HG03025 (cell line): Measurements from ENCODE around the gene TMEM145.

Experiments
- ATAC-seq: cut with Tn5 transposase; IDR thresholded peaks from one replicate; pipeline ENCODE4 v1.9.1; 2021; ENCODE audit warnings: mild to moderate bottlenecking, moderate library complexity; ENCODE audit not compliant: unreplicated experiment, low FRiP score

TMEM145 gene

GRCh38 chr19:42288881-42289555 is 24.1 kb upstream of the TMEM145 start:
- ATAC-seq = no peak

DNA sequence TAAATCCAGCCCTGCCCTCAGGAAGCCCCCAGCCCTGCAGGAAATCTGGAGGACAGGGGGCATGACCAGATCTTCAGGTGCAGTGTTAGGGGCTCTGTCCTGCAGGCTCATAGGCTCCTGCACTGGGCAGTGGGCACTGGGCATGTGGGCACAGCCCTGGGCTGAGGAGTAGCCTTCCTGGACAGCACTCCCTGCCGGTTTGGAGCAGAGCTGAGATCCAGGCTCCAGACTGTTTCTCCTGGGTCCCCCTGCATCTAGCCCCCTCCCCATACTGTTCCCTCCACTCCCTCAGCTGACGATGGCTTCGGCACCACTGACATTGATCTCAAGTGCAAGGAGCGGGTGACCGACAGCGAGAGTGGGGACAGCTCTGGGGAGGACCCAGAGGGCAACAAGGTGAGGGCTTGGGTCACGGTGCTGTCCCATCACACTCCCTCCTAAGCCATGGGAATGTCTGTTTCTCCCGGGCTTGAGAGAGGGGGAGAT is 23.5 kb upstream of the TMEM145 start:
- ATAC-seq = no peak

DNA sequence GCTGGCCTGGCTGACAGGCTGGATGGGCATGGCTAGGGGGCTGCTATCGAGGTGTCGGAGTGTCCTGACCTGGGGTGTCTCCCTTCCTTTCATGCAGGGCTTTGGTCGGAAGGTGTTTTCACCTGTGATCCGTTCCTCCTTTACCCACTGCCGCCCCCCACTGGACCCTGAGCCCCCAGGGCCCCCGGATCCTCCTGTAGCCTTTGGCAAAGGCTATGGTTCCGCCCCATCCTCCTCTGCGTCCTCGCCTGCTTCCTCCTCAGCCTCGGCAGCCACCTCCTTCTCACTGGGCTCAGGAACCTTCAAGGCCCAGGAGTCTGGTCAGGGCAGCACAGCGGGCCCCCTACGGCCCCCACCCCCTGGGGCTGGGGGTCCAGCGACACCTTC is 23.0 kb upstream of the TMEM145 start:
- ATAC-seq = no peak

DNA sequence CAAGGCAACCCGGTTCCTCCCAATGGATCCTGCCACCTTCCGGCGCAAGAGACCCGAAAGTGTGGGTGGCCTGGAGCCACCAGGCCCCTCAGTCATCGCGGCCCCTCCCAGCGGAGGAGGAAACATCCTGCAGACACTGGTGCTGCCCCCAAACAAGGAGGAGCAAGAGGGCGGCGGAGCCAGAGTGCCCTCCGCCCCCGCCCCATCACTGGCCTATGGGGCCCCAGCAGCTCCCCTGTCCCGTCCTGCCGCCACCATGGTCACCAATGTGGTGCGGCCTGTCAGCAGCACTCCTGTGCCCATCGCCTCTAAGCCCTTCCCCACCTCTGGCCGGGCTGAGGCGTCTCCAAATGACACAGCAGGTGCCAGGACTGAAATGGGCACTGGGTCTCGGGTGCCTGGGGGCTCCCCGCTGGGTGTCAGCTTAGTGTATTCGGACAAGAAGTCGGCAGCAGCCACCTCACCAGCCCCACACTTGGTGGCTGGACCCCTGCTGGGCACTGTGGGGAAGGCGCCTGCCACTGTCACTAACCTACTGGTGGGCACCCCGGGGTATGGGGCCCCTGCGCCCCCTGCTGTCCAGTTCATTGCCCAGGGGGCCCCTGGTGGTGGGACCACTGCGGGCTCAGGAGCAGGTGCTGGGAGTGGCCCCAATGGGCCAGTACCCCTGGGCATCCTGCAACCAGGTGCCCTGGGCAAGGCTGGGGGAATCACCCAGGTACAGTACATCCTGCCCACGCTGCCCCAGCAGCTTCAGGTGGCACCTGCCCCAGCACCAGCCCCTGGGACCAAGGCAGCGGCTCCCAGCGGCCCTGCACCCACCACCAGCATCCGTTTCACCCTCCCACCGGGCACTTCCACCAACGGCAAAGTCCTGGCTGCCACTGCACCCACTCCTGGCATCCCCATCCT is 22.3 kb upstream of the TMEM145 start:
- ATAC-seq = no peak

- no peak for ATAC-seq
Observed at GRCh38 chr19:42291435-42291810, 21.7 kb upstream of the TMEM145 start.

- ATAC-seq = no peak
Observed at GRCh38 chr19:42292042-42292960, 20.8 kb upstream of the TMEM145 start.

DNA sequence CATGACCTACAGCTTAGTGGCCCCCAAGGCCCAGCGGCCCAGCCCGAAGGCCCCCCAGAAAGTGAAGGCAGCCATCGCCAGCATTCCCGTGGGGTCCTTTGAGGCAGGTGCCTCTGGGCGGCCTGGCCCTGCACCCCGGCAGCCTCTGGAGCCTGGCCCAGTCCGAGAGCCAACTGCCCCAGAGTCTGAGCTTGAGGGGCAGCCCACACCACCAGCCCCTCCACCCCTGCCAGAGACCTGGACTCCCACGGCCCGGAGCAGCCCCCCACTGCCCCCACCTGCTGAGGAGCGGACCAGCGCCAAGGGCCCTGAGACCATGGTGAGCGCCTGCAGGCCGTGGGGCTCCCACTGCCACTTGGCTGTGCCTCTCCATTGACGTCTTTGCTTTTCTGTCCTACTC is 20.1 kb upstream of the TMEM145 start:
- ATAC-seq = no peak

GRCh38 chr19:42293540-42293939 is 19.6 kb upstream of the TMEM145 start:
- ATAC-seq = no peak

DNA sequence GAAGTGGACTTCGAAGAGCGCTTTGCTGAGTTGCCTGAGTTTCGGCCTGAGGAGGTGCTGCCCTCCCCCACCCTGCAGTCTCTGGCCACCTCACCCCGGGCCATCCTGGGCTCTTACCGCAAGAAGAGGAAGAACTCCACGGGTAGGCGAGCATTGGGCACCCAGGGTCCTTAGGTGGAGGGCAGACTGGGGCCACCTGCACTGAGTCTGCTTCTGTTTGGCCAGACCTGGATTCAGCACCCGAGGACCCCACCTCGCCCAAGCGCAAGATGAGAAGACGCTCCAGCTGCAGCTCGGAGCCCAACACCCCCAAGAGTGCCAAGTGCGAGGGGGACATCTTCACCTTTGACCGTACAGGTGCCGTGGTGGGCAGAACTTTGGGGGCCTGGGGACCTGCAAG is 19.2 kb upstream of the TMEM145 start:
- ATAC-seq = no peak

DNA sequence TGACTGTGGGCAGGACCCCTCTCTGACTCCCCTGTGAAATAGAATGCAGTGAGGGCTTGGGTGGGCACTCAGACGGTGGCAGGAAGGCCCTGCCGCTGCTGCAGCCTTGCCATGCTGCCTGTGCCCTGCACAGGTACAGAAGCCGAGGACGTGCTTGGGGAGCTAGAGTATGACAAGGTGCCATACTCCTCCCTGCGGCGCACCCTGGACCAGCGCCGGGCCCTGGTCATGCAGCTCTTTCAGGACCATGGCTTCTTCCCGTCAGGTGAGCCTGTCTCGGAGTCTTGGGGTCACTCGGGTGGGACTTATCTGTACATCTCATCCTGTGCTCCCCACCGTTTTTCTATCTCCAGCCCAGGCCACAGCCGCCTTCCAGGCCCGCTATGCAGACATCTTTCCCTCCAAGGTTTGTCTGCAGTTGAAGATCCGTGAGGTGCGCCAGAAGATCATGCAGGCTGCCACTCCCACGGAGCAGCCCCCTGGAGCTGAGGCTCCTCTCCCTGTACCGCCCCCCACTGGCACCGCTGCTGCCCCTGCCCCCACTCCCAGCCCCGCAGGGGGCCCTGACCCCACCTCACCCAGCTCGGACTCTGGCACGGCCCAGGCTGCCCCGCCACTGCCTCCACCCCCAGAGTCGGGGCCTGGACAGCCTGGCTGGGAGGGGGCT is 18.5 kb upstream of the TMEM145 start:
- no peak for ATAC-seq

DNA sequence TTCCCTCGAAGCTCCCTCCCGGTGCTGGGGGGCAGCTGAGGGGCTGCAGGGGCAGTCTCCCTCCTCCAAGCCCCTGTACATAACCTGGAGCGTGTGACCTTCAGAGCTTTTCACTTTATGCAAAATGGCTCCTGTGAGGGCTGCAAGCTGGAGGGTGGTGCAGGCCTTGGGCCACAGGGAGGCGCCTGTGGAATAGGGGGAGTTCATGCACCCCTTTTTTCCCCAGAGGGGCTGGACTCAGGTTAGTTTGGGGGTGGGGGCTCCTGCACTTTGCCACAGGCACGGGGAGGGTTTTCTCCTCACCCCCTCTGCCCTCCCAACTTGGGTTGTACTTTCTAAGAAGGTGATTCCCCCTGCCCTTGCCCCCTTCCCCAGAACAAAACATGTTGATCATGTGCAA is 17.8 kb upstream of the TMEM145 start:
- ATAC-seq = no peak

GRCh38 chr19:42295831-42296525 is 17.1 kb upstream of the TMEM145 start:
- no peak for ATAC-seq

- ATAC-seq = no peak
Observed at GRCh38 chr19:42297039-42297438, 16.1 kb upstream of the TMEM145 start.

GRCh38 chr19:42301646-42302203 is 11.4 kb upstream of the TMEM145 start, which contains the start of gene PRR19:
PRR19 (plus strand) TSS chr19:42302132; CDS start chr19:42309585, 7,453 bp downstream.
- ATAC-seq = no peak

DNA sequence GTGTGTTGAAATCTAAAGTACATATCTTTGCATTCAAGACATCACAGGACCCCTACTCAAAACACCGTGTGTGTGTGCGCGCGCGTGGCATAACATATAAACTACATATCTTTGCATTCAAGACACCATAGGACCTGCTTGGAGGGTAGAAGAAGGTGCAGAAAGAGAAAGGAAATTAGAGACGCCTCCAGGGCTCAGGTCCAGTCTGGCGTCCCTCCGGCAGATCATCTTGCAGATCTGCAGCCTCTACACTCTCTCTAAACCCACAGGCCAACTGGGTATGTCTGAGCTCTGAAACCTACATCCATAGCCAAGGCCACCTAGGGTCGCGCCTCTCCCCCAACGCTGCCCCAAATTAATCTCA is 10.0 kb upstream of the TMEM145 start:
- no peak for ATAC-seq

DNA sequence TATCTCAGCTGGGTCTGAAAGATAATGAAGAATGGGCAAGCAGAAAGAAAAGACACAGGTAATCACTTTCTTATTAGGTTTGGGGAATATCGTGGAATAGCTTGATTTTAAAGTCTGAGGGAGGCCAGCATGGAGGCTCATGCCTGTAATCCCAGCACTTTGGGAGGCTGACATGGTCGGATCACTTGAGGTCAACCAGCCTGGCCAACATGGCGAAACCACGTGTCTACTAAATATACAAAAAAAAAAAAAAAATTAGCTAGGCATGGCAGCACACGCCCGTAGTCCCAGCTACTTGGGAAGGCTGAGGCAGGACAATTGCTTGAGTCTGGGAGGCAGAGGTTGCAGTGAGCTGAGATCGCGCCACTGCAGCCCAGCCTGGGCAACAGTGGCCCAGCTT is 9.2 kb upstream of the TMEM145 start:
- no peak for ATAC-seq

DNA sequence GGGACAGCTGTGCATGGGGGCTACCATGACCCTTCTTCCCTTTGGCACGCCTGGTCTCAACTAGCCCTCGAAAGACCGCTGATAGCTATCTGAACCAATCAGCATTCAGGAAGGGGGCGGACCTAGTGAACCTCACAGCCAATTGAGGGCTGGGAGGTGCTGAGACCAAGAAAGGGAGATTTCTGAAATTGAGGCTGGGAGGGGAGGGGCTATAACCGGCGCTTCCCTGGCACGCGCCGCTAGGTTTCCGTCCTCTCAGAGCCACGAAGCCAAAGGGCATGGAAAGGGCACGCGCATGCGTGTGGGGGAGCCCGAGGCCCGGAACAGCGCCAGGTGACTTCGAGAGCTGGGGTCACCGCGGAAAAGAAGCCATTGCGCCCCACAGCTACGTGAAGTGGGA is 6.5 kb upstream of the TMEM145 start:
- no peak for ATAC-seq

DNA sequence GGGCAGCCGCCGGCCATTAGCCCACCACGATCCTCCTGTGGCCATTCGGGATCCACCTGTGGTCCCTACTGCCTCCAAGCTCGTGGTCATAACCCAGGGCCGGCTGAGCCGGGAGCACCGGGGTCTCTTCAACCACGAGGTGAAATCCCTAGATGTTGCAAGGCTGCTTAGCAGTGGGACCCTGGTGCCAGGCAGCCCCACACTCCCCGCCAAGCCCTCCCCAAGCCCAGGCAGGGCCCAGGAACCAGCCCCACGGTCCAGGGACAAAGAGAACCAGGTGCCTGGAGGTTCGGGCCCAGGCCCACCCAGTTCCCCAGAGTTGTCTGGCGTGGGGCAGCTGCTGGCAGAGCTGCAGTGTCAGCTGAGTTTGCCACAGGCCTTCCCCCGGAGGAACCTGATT is 3.4 kb upstream of the TMEM145 start:
- no peak for ATAC-seq

GRCh38 chr19:42311657-42312056 is 1.5 kb upstream of the TMEM145 start:
- no peak for ATAC-seq
